Activated T-helper 17 cell treated with anti-CD3 and anti-CD28 coated beads, Interleukin-2, amount 50 U/mL, for 72 hours (primary cell): Measurements from ENCODE around the gene SLCO2A1. TPM values are rescaled to one million over a fixed set of nuclear protein-coding genes. Genes with fewer than 3 reads are reported as not detected.

Experiments
- ATAC-seq: fragments of 150-1000 bp; cut with Tn5 transposase; replicated peaks from 2 replicates; pipeline ENCODE4 v1.10.0; 2021; ENCODE audit warnings: mild to moderate bottlenecking, moderate library complexity
- H3K27ac Mint-ChIP-seq: one replicate; pipeline ENCODE4 v1.8.0; 2022; ENCODE audit warnings: mixed read lengths
- H3K27me3 Mint-ChIP-seq: one replicate; pipeline ENCODE4 v1.8.0; 2022; ENCODE audit warnings: mixed read lengths
- H3K36me3 Mint-ChIP-seq: one replicate; pipeline ENCODE4 v1.8.0; 2022; ENCODE audit warnings: low read depth, mild to moderate bottlenecking, mixed read lengths
- H3K4me1 Mint-ChIP-seq: one replicate; pipeline ENCODE4 v1.8.0; 2022; ENCODE audit warnings: mixed read lengths
- H3K4me3 Mint-ChIP-seq: one replicate; pipeline ENCODE4 v1.8.0; 2022; ENCODE audit warnings: mild to moderate bottlenecking, mixed read lengths
- H3K9me3 Mint-ChIP-seq: one replicate; pipeline ENCODE4 v1.8.0; 2022; ENCODE audit warnings: mixed read lengths
- total RNA-seq, 2 donors: library from RNA; stranded (reverse); gene quantifications; one replicate each; pipeline ENCODE4 v1.2.3, GENCODE V29; 2022

SLCO2A1 gene
- total RNA-seq, 2 donors from 2014 or later: not detected

DNA sequence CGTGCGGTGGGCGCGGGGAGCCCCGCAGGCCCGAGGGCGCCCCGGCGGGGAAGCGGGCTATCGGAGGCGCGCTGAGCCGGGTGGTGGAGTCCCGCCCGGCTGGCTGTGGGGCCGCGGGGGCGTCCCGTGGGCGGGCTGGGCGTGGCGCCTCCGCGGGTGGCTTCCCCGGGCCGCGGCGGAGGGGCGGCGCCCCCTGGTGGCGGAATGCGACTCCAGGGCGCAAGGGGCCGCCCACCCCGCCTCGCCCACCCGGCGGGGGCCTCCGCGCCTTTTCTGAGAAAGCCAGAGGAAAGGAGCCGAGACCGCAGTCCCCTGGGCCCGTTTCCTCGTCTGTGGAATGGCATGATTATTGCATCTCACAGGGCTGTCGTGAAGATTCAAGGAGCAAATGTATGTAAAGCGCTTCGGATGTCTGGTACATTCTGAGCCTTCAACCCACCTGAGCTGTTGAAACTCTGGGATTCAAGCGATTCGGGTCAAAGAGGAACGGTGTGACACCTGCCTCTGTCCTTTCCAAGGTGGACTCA, 102.1 kb downstream of the SLCO2A1 start:
- peak overlapping the region; percentile 53 for H3K4me3 Mint-ChIP-seq

DNA sequence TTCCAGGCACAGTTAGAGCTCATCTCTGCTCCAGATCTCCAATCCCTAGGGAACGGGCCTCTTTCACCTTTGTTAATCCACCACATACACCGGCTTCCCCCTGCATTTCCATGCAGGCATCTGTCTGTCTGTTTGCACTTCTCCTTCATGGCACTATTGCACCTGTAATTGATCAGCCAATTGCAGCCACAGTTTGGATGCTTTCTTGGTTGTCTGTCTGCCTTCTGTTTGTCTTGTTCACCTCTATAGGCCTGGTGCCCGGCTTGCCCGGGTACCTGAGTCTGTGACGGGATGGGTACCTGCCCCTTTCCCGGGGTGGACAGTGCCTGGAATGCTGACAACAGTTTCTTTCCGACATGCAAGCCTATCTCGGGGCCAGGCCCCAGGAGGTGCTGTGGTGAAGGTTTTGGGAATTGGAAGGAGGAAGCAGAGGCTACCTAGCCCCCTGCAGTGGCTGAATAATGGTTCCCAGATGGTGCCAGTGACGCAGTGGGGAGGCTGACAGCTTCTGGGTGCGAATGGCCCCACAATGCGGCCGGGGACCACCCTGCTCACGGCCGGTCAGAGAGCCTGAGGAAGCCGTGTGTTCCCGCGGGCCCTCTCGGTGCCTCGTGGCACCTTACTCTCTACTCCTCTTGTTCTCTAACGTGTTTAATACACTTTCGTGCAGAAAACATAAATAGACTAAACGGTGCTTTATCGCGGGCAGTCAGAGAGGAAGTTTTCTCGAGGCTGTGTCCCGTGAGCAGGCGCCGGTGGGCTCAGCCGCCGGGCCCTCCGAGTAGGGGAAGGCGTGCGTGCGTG, 102.8 kb downstream of the SLCO2A1 start:
- no peak overlapping the region for H3K27ac Mint-ChIP-seq
- peaks cover 5% of the 10 kb centered on the region for H3K4me1 Mint-ChIP-seq
- peak; percentile 3 for ATAC-seq
- H3K9me3 Mint-ChIP-seq: no peaks in the 10 kb centered on the region
- peaks cover 5% of the 10 kb centered on the region for H3K27me3 Mint-ChIP-seq
- H3K36me3 Mint-ChIP-seq: no peaks in the 10 kb centered on the region
- H3K4me3 Mint-ChIP-seq: peak overlapping the region; percentile 53

More for the DNA sequence above, 102.1 kb downstream of the SLCO2A1 start:
- ATAC-seq: peak; percentile 77
- Mint-ChIP-seq H3K36me3 (no peaks in the 10 kb centered on the region), H3K9me3 (no peaks in the 10 kb centered on the region), H3K27me3 (peaks cover 5% of the 10 kb centered on the region), H3K27ac (no peak overlapping the region), H3K4me1 (peaks cover 5% of the 10 kb centered on the region)

DNA sequence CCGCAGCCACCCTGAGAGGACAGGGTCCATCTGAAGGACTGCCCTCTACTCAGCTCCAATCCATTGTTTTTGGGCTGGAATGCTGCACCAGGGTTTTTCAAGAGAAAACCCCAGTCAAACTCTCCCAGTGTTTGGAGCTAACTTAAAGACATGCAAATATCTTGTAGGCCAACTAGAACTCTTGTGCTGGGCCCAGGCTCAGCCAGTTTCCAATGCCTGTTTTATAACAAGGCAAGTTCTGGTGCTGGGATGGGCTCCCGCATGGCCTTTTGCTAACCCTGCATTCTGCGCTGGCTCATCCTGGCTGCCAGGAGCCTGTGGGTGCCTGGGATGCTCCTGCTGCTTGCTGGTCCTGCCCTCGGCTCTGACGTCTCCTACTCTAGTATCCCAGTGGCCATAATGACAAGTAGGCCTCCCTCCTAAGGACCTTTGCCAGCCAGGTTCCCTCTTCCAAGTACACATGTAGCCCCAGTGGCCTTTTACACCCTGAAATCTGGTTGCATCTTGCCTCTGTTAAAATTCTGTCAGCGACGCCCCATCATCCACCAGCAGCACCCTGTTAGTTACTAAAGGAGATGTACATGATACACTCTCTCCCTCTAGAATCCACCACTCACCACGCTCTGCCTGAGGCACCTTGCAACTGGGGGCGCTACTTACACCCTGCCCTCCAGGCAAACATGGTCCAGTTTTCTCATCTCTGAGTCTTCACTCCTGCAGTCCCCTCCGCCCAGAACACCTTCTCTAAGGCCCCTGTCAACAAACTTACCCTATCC, 103.6 kb downstream of the SLCO2A1 start:
- Mint-ChIP-seq H3K27ac (no peak overlapping the region), H3K27me3 (peaks cover 5% of the 10 kb centered on the region), H3K36me3 (no peaks in the 10 kb centered on the region), H3K4me1 (peaks cover 5% of the 10 kb centered on the region), H3K9me3 (no peaks in the 10 kb centered on the region), H3K4me3 (no peak overlapping the region)
- ATAC-seq: no peak

DNA sequence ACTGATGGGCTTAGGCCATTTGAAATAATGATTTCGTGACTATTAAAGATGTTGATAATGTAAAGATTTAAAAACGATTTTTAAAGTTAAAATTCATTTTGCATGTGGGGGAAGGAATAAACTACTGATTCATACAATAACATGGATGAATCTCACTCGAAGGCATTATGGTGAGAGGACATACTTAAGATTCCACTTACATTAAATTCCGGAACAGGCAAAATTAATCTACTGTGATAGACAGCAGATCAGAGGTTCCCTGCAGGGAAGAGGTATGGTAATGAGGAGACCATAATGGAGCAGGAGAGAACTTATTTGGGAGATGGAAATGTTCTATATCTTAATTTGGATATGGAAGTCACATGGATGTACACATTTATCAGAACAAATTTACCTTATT, 105.7 kb downstream of the SLCO2A1 start:
- Mint-ChIP-seq H3K4me1 (peaks cover 5% of the 10 kb centered on the region), H3K9me3 (no peaks in the 10 kb centered on the region), H3K27ac (no peak overlapping the region), H3K27me3 (peaks cover 18% of the 10 kb centered on the region), H3K36me3 (no peaks in the 10 kb centered on the region), H3K4me3 (no peak overlapping the region)
- no peak for ATAC-seq

DNA sequence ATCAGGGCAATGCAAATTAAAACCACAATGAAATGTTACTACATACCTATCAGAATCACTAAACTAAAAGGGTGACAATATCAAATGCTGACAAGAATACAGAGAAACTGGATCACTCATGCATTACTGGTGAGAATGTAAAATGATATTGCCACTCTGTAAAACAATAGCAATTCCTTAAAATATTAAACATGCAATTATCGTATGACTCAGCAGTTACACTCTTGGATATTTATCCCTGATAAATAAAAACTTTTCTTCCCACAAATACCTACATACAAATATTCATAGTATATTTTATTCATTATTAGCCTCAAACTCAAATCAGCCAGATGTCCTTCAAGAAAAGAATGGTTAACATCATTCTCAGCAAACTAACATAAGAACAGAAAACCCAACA, 108.1 kb downstream of the SLCO2A1 start:
- H3K4me3 Mint-ChIP-seq: no peak overlapping the region

DNA sequence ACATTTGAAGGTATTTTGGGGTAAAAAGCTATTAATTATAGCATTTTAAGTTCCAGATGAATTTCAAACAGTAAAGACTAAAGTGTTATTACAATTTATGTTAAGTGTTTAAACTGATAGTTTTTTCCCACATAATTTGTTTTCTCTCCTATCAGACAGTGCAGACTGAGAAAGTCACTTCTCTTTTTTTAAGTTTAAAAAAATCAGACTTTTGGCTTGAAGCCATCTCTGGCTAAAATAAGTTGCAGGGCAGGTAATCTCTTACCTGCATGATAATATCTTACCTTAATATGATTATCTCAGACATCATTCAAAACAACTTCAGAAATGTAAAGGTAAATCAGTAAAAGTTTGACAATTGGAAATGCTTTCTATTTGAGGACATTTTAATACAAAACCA, 112.6 kb downstream of the SLCO2A1 start:
- no peak for ATAC-seq
- H3K9me3 Mint-ChIP-seq: no peaks in the 10 kb centered on the region
- peaks cover 30% of the 10 kb centered on the region for H3K27me3 Mint-ChIP-seq
- no peak overlapping the region for H3K4me3 Mint-ChIP-seq
- no peaks in the 10 kb centered on the region for H3K36me3 Mint-ChIP-seq
- no peak overlapping the region for H3K27ac Mint-ChIP-seq
- H3K4me1 Mint-ChIP-seq: no peaks in the 10 kb centered on the region

More for the DNA sequence above, 108.1 kb downstream of the SLCO2A1 start:
- H3K27ac Mint-ChIP-seq: no peak overlapping the region
- ATAC-seq: no peak
- H3K4me1 Mint-ChIP-seq: no peaks in the 10 kb centered on the region
- peaks cover 25% of the 10 kb centered on the region for H3K27me3 Mint-ChIP-seq
- H3K36me3 Mint-ChIP-seq: no peaks in the 10 kb centered on the region
- H3K9me3 Mint-ChIP-seq: no peaks in the 10 kb centered on the region

DNA sequence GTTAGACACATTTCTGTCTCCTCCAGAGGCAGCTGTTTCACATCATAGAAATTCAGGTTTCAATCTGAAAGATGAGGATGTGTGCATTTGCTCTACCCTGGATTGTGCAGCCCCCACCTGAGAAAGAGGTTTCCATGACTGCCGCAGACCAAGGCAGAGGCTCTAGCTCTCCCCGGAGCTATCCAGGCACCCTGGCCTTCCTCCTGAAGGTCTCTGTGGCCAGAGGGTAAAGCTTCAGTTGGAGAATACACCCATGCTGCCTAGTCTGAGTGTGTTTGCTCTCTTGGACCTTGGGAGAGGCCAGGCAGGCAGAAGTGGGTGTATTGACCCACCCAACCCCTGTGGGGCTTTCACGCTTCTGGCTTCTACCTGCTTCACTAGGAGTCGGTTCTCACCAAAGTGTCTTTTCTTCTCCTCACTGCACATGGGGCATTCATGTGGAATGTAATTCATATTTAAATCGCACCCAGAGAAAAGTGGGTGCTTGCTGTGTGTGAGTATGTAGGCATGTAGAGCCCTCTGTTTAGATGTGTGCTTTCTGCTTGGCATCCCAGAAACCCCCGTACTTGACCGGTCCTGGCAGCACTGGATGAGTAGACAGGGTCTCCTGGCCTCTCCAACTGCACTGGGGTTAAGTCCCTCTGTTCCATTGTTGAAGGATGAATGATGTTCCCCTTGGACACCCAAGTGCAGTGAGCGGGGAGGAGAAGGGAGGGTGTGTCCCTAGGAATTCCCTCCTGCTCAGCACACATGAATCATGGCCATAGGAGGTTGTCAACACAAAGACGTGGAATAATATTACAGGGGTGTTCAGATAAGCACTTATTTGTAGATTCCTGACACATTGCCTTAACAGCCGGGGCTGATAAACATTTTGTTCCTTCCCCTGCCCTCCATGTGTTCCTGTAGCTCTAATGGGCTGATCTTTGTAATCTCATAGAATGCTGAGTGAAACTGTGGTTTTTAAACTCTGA, 113.8 kb downstream of the SLCO2A1 start:
- H3K36me3 Mint-ChIP-seq: no peaks in the 10 kb centered on the region
- no peak overlapping the region for H3K27ac Mint-ChIP-seq
- no peak overlapping the region for H3K4me3 Mint-ChIP-seq
- H3K4me1 Mint-ChIP-seq: no peaks in the 10 kb centered on the region
- no peak for ATAC-seq
- peaks cover 30% of the 10 kb centered on the region for H3K27me3 Mint-ChIP-seq
- no peaks in the 10 kb centered on the region for H3K9me3 Mint-ChIP-seq

DNA sequence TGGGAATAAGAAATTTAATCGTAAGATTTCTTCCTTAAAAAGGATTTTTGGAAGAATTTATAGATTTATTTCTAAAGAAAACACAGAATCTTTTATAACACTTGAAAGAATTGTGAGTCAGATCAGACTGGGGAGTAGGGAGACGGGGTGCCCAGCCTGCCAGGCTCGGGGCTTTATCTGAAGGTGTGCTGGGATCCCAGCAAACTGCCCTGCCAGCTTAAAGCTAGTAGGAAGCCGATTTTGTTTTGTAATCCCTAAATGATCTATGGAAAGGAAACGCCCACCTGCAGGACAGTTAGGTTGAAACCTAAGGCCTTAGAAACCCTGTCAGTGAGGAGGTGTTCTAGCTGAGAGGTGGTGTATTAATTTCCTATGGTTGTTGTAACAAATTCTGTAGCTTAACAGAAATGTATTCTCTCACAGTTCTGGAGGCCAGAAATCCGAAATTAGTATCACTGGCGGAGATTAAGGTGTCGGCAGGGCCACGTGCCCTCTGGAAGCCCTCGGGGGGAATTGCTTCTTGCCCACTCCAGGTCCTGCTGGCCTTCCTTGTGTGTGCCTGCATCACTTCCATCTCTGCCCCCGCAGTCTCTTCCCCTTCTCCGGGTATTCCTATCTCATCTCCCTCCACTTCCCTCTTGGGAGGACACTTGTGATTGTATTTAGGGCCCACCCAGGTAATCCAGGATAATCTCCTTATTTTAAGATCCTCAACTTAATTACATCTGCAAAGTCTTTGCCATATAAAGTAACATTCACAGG, 114.7 kb downstream of the SLCO2A1 start:
- no peak for ATAC-seq
- H3K27ac Mint-ChIP-seq: no peak overlapping the region

DNA sequence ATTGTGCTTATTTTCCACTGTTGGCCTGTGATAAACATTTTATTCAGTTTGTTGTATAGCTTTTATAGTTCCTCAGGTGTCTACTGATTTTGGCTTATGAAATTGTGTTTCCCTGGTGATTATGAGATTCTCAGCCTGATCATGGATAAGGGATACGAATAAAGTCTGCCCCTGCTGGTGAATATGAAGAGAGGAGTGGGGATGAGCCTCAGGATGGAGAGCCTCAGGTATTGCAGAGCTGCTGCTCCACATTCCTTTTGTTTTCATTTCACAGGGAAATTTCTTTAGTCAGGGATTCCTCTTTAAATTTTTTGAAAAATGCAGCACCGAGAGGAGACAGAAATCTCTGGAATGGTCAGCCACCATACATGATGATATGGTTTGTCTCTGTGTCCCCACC, 119.3 kb downstream of the SLCO2A1 start:
- peaks cover 11% of the 10 kb centered on the region for H3K27me3 Mint-ChIP-seq
- H3K9me3 Mint-ChIP-seq: no peaks in the 10 kb centered on the region
- H3K36me3 Mint-ChIP-seq: no peaks in the 10 kb centered on the region

More for the DNA sequence above, 114.7 kb downstream of the SLCO2A1 start:
- H3K9me3 Mint-ChIP-seq: no peaks in the 10 kb centered on the region
- H3K27me3 Mint-ChIP-seq: peaks cover 23% of the 10 kb centered on the region
- H3K4me1 Mint-ChIP-seq: no peaks in the 10 kb centered on the region
- H3K4me3 Mint-ChIP-seq: no peak overlapping the region
- no peaks in the 10 kb centered on the region for H3K36me3 Mint-ChIP-seq

DNA sequence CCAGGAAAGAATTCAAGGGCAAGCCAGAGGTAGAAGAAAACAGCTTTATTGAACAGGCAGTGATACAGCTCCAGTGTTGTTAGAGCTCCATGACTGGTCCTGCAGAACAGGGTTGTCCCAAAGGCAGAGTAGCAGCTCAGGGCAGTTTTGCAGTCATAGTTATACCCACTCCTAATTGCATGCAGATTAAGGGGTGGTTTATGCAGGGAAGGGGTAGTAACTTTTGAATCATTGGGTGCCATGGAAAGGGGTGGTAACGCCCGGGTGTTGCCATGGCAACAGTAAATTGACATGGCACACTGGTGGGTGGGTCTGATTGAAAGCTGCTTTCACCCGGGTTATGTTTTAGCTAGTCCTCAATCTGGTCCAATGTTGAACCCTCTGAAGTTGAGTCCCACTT, 124.3 kb downstream of the SLCO2A1 start:
- no peak overlapping the region for H3K4me3 Mint-ChIP-seq
- ATAC-seq: no peak
- H3K36me3 Mint-ChIP-seq: no peaks in the 10 kb centered on the region
- H3K27me3 Mint-ChIP-seq: peaks cover 12% of the 10 kb centered on the region
- H3K9me3 Mint-ChIP-seq: no peaks in the 10 kb centered on the region
- no peak overlapping the region for H3K27ac Mint-ChIP-seq
- H3K4me1 Mint-ChIP-seq: no peaks in the 10 kb centered on the region

More for the DNA sequence above, 119.3 kb downstream of the SLCO2A1 start:
- ATAC-seq: no peak
- H3K4me3 Mint-ChIP-seq: no peak overlapping the region
- no peak overlapping the region for H3K27ac Mint-ChIP-seq
- no peaks in the 10 kb centered on the region for H3K4me1 Mint-ChIP-seq

DNA sequence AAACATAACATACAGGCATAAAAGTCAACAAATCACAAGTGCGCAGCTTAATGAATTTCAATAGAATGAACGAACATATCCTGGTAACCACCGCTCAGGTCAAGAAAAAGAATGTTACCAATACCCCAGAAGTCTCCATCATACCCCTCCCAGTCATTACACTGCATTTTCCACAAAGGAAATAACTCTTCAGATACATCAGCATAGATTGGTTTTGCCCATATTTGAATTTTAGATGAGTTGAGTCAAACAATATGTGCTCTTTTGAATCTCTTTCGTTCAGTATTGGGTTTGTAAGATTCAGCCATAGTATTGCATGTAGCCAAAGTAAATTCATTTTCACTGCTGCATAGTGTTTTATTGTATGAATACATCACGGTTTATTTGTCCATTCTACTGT, 127.9 kb downstream of the SLCO2A1 start:
- Mint-ChIP-seq H3K27me3 (peaks cover 19% of the 10 kb centered on the region), H3K4me3 (no peak overlapping the region), H3K4me1 (no peaks in the 10 kb centered on the region), H3K27ac (no peak overlapping the region), H3K9me3 (no peaks in the 10 kb centered on the region), H3K36me3 (no peaks in the 10 kb centered on the region)
- ATAC-seq: no peak

DNA sequence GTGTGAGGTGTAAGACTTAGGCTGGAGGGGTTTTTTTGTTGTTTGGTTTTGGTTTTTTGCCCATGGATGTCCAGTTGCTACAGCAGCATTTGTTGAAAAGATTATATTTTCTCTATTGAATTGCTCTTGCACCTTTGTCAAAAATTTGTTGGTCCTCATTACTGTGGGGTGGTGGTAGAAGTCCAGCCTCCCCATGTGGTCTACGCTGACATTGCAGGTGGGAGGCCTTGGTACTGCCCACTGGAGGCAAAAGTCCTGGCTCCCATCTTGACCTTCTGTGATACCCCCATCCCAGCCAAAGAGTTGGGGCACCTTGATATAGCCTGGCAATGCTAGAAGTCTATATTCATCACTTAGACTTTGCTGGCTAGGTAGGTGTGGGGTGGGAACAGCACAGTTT, 128.6 kb downstream of the SLCO2A1 start:
- Mint-ChIP-seq H3K27me3 (peaks cover 23% of the 10 kb centered on the region), H3K9me3 (no peaks in the 10 kb centered on the region), H3K27ac (no peak overlapping the region), H3K36me3 (no peaks in the 10 kb centered on the region), H3K4me3 (no peak overlapping the region), H3K4me1 (no peaks in the 10 kb centered on the region)
- no peak for ATAC-seq

DNA sequence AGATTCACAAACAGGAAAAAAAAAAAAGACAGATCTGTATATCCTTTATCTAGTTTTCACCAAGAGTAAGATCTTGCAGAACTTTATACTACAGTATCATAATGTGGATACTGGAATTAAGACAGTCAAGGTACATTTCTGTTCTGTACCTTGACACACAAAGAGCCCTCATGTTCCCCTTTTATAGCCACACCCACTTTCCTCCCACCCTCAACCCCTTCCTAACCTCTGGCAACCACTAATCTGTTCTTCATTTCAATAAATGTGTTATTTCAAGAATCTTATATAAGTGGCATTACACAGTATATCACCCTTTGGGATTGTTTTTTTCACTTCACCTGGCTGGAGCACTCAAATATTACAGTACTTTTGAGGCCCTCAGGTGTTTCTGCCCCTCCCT, 130.4 kb downstream of the SLCO2A1 start:
- H3K27me3 Mint-ChIP-seq: peaks cover 23% of the 10 kb centered on the region
- no peaks in the 10 kb centered on the region for H3K36me3 Mint-ChIP-seq
- ATAC-seq: no peak
- no peak overlapping the region for H3K4me3 Mint-ChIP-seq
- H3K4me1 Mint-ChIP-seq: no peaks in the 10 kb centered on the region
- no peaks in the 10 kb centered on the region for H3K9me3 Mint-ChIP-seq
- H3K27ac Mint-ChIP-seq: no peak overlapping the region
